Measurements from ENCODE around the gene DKKL1.

DKKL1 gene

GRCh38 chr19:49411681-49412326, 48.1 kb downstream of the DKKL1 start:
- H3K4me3 Mint-ChIP-seq, result no peak overlapping the region
- no peaks in the 10 kb centered on the region for H3K36me3 Mint-ChIP-seq (ENCODE audit: low read depth)
- H3K27me3 Mint-ChIP-seq, result no peaks in the 10 kb centered on the region
- no peak overlapping the region for H3K27ac Mint-ChIP-seq
- no peaks in the 10 kb centered on the region for H3K9me3 Mint-ChIP-seq
- DNase-seq, result no peak
- H3K4me1 Mint-ChIP-seq (ENCODE audit: low read depth), result peaks cover 51% of the 10 kb centered on the region

- Mint-ChIP-seq H3K36me3 (ENCODE audit: low read depth) (no peaks in the 10 kb centered on the region), H3K9me3 (no peaks in the 10 kb centered on the region), H3K27ac (no peak overlapping the region), H3K27me3 (peaks cover 9% of the 10 kb centered on the region), H3K4me3 (no peak overlapping the region), H3K4me1 (ENCODE audit: low read depth) (peaks cover 36% of the 10 kb centered on the region)
- DNase-seq, result no peak
Observed at GRCh38 chr19:49413348-49413747, 49.7 kb downstream of the DKKL1 start.

- Mint-ChIP-seq H3K4me3 (no peak overlapping the region), H3K36me3 (ENCODE audit: low read depth) (no peaks in the 10 kb centered on the region), H3K4me1 (ENCODE audit: low read depth) (peaks cover 27% of the 10 kb centered on the region), H3K27ac (no peak overlapping the region), H3K9me3 (no peaks in the 10 kb centered on the region), H3K27me3 (peaks cover 16% of the 10 kb centered on the region)
- DNase-seq, result no peak
Observed at GRCh38 chr19:49414256-49414655, 50.6 kb downstream of the DKKL1 start.

- peaks cover 17% of the 10 kb centered on the region for H3K4me1 Mint-ChIP-seq (ENCODE audit: low read depth)
- no peak overlapping the region for H3K27ac Mint-ChIP-seq
- H3K4me3 Mint-ChIP-seq, result no peak overlapping the region
- DNase-seq, result no peak
- H3K36me3 Mint-ChIP-seq (ENCODE audit: low read depth), result no peaks in the 10 kb centered on the region
- peaks cover 26% of the 10 kb centered on the region for H3K27me3 Mint-ChIP-seq
- H3K9me3 Mint-ChIP-seq, result no peaks in the 10 kb centered on the region
Observed at GRCh38 chr19:49415102-49415809, 51.6 kb downstream of the DKKL1 start.

- no peak overlapping the region for H3K27ac Mint-ChIP-seq
- no peak overlapping the region for H3K4me3 Mint-ChIP-seq
- no peak for DNase-seq
- peaks cover 17% of the 10 kb centered on the region for H3K4me1 Mint-ChIP-seq (ENCODE audit: low read depth)
- H3K9me3 Mint-ChIP-seq, result no peaks in the 10 kb centered on the region
- H3K27me3 Mint-ChIP-seq, result peaks cover 32% of the 10 kb centered on the region
- no peaks in the 10 kb centered on the region for H3K36me3 Mint-ChIP-seq (ENCODE audit: low read depth)
Observed at GRCh38 chr19:49415810-49416200, 52.1 kb downstream of the DKKL1 start.

GRCh38 chr19:49417088-49417487, 53.4 kb downstream of the DKKL1 start:
- Mint-ChIP-seq H3K27me3 (peaks cover 45% of the 10 kb centered on the region), H3K4me1 (ENCODE audit: low read depth) (peaks cover 16% of the 10 kb centered on the region), H3K4me3 (no peak overlapping the region), H3K27ac (no peak overlapping the region), H3K36me3 (ENCODE audit: low read depth) (no peaks in the 10 kb centered on the region), H3K9me3 (no peaks in the 10 kb centered on the region)
- no peak for DNase-seq

GRCh38 chr19:49418511-49418910, 54.8 kb downstream of the DKKL1 start:
- Mint-ChIP-seq H3K27ac (no peak overlapping the region), H3K4me3 (no peak overlapping the region), H3K4me1 (ENCODE audit: low read depth) (peaks cover 22% of the 10 kb centered on the region), H3K36me3 (ENCODE audit: low read depth) (no peaks in the 10 kb centered on the region), H3K27me3 (peaks cover 55% of the 10 kb centered on the region), H3K9me3 (no peaks in the 10 kb centered on the region)
- DNase-seq, result no peak

GRCh38 chr19:49419173-49419572, 55.5 kb downstream of the DKKL1 start:
- DNase-seq, result no peak
- peaks cover 29% of the 10 kb centered on the region for H3K4me1 Mint-ChIP-seq (ENCODE audit: low read depth)
- H3K36me3 Mint-ChIP-seq (ENCODE audit: low read depth), result no peaks in the 10 kb centered on the region
- H3K27me3 Mint-ChIP-seq, result peaks cover 62% of the 10 kb centered on the region
- no peak overlapping the region for H3K27ac Mint-ChIP-seq
- no peaks in the 10 kb centered on the region for H3K9me3 Mint-ChIP-seq
- H3K4me3 Mint-ChIP-seq, result no peak overlapping the region

- Mint-ChIP-seq H3K27ac (no peak overlapping the region), H3K9me3 (no peaks in the 10 kb centered on the region), H3K4me1 (ENCODE audit: low read depth) (peaks cover 30% of the 10 kb centered on the region), H3K27me3 (peaks cover 71% of the 10 kb centered on the region), H3K4me3 (no peak overlapping the region), H3K36me3 (ENCODE audit: low read depth) (no peaks in the 10 kb centered on the region)
- DNase-seq, result no peak
Observed at GRCh38 chr19:49420227-49420626, 56.5 kb downstream of the DKKL1 start.

GRCh38 chr19:49421039-49421877, 57.6 kb downstream of the DKKL1 start:
- H3K4me1 Mint-ChIP-seq (ENCODE audit: low read depth), result peaks cover 31% of the 10 kb centered on the region
- H3K4me3 Mint-ChIP-seq, result peak overlapping the region; percentile 8
- no peak overlapping the region for H3K27ac Mint-ChIP-seq
- peaks cover 81% of the 10 kb centered on the region for H3K27me3 Mint-ChIP-seq
- H3K36me3 Mint-ChIP-seq (ENCODE audit: low read depth), result no peaks in the 10 kb centered on the region
- DNase-seq, result peak; percentile 55
- H3K9me3 Mint-ChIP-seq, result no peaks in the 10 kb centered on the region

- Mint-ChIP-seq H3K27ac (no peak overlapping the region), H3K9me3 (no peaks in the 10 kb centered on the region), H3K4me3 (no peak overlapping the region), H3K4me1 (ENCODE audit: low read depth) (peaks cover 34% of the 10 kb centered on the region), H3K36me3 (ENCODE audit: low read depth) (no peaks in the 10 kb centered on the region), H3K27me3 (peaks cover 87% of the 10 kb centered on the region)
- DNase-seq, result no peak
Observed at GRCh38 chr19:49421878-49422202, 58.2 kb downstream of the DKKL1 start.

- peak; percentile 61 for DNase-seq
- Mint-ChIP-seq H3K4me1 (ENCODE audit: low read depth) (peaks cover 37% of the 10 kb centered on the region), H3K27ac (no peak overlapping the region), H3K4me3 (peak overlapping the region; percentile 57), H3K36me3 (ENCODE audit: low read depth) (no peaks in the 10 kb centered on the region), H3K27me3 (peaks cover 91% of the 10 kb centered on the region), H3K9me3 (no peaks in the 10 kb centered on the region)
Observed at GRCh38 chr19:49422407-49423070, 58.9 kb downstream of the DKKL1 start.

GRCh38 chr19:49423071-49423984, 59.7 kb downstream of the DKKL1 start, which contains the start of gene PTH2:
Gene PTH2, minus strand, starts transcription at chr19:49423441. Its CDS starts 102 bp downstream, at chr19:49423339.
- Mint-ChIP-seq H3K36me3 (ENCODE audit: low read depth) (no peaks in the 10 kb centered on the region), H3K27ac (no peak within 1 kb of the TSS), H3K9me3 (no peaks in the 10 kb centered on the region), H3K27me3 (peaks cover 91% of the 10 kb centered on the region), H3K4me1 (ENCODE audit: low read depth) (peaks cover 44% of the 10 kb centered on the region), H3K4me3 (peak within 1 kb of the TSS; percentile 57)
- DNase-seq, result no peak

- no peaks in the 10 kb centered on the region for H3K9me3 Mint-ChIP-seq
- H3K4me3 Mint-ChIP-seq, result no peak overlapping the region
- H3K27me3 Mint-ChIP-seq, result peaks cover 92% of the 10 kb centered on the region
- peaks cover 48% of the 10 kb centered on the region for H3K4me1 Mint-ChIP-seq (ENCODE audit: low read depth)
- DNase-seq, result no peak
- no peak overlapping the region for H3K27ac Mint-ChIP-seq
- H3K36me3 Mint-ChIP-seq (ENCODE audit: low read depth), result no peaks in the 10 kb centered on the region
Observed at GRCh38 chr19:49423985-49424303, 60.3 kb downstream of the DKKL1 start.

Measured in activated T-cell treated with anti-CD3 and anti-CD28 coated beads, Interleukin-2, amount 50 U/mL, for 24 hours (primary cell).